GM19397 (cell line): ENCODE data around the gene INPP5A.

Experiments used
- ATAC-seq: cut with Tn5 transposase; IDR thresholded peaks from one replicate; pipeline ENCODE4 v1.9.1; 2021; ENCODE audit warnings: mild to moderate bottlenecking, moderate library complexity; ENCODE audit not compliant: unreplicated experiment

The INPP5A gene

GRCh38 chr10:132608511-132609195 is 71.1 kb downstream of the INPP5A start:
- no peak for ATAC-seq

GRCh38 chr10:132609211-132609610 is 71.6 kb downstream of the INPP5A start:
- no peak for ATAC-seq

GRCh38 chr10:132610071-132610701 is 72.6 kb downstream of the INPP5A start:
- no peak for ATAC-seq

GRCh38 chr10:132611026-132611910 is 73.7 kb downstream of the INPP5A start:
- no peak for ATAC-seq

- ATAC-seq, result no peak
Measured at GRCh38 chr10:132611986-132612385, 74.4 kb downstream of the INPP5A start.

- ATAC-seq, result no peak
Measured at GRCh38 chr10:132612571-132613504, 75.3 kb downstream of the INPP5A start.

- no peak for ATAC-seq
Measured at GRCh38 chr10:132613566-132614348, 76.2 kb downstream of the INPP5A start.

GRCh38 chr10:132614431-132615340 is 77.1 kb downstream of the INPP5A start:
- no peak for ATAC-seq

GRCh38 chr10:132615341-132616169 is 78.0 kb downstream of the INPP5A start:
- ATAC-seq, result no peak

- ATAC-seq, result no peak
Measured at GRCh38 chr10:132616170-132616995, 78.8 kb downstream of the INPP5A start.

- no peak for ATAC-seq
Measured at GRCh38 chr10:132616996-132617736, 79.6 kb downstream of the INPP5A start.

GRCh38 chr10:132617737-132618052 is 80.1 kb downstream of the INPP5A start:
- no peak for ATAC-seq

- no peak for ATAC-seq
Measured at GRCh38 chr10:132618158-132618919, 80.8 kb downstream of the INPP5A start.

- no peak for ATAC-seq
Measured at GRCh38 chr10:132619927-132620326, 82.3 kb downstream of the INPP5A start.

- no peak for ATAC-seq
Measured at GRCh38 chr10:132624061-132624846, 86.7 kb downstream of the INPP5A start.
